Vagina (tissue), 2 donors: ENCODE results near the gene KRTAP10-8.

Source experiments
- POLR2A ChIP-seq, 2 donors: fragments of 450-650 bp; IDR thresholded peaks; one replicate each; pipeline ENCODE4 v1.6.1; 2017; ENCODE audit warnings: antibody characterized with exemption in 2 of 2, mild to moderate bottlenecking in 2 of 2, moderate library complexity in 2 of 2
- POLR2AphosphoS5 ChIP-seq, 2 donors: sonication (generic); formaldehyde crosslinking; IDR thresholded peaks; one replicate each; pipeline ENCODE4 v1.9.0; 2017; ENCODE audit warnings: antibody characterized with exemption in 2 of 2, mild to moderate bottlenecking in 2 of 2, low read depth in 1 of 2; ENCODE audit not compliant: insufficient read depth in 1 of 2
- TF ChIP-seq, protein P1 (sequence below), 3 experiments: fragments of 450-650 bp in 2 of 3; fragments of 200-600 bp in 1 of 3; sonication (generic) in 1 of 3; IDR thresholded peaks; one replicate each; pipeline ENCODE4 v1.5.1; 2017 to 2019; ENCODE audit warnings: antibody characterized with exemption in 3 of 3, mild to moderate bottlenecking in 2 of 3, moderate library complexity in 2 of 3

DNA sequence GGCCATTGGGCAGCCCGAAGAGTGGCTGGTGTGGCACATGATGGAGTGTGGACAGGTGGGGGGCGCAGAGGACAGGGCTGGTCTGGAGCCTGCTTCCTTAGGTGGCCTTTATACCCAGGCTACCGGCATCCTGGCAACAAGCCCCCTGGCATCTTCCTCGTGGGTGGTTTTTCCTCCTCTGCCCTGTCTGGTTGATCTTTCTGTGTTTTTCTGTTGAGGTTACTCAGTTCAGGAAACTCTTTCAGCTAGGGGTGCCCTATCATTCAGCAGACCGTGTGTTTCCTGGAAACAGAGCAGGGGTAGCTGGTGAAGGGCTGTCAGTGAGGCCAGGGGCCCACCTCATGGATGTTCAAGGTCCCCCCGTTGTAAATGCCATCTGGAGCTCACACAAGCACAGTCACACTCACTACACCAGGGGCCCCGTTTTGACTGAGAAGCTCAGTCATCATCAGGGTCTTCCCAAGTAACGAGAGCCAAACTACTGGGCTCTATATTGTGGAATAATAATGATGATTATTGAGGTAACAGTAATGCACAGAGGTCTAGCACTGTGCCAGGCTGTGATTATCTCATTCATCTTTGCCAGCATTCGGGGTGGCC, 42.8 kb downstream of the KRTAP10-8 start, which contains the start of gene KRTAP12-4:
- TF ChIP-seq POLR2A (IDR thresholded peaks at IDR 0.05), result no peak
- TF ChIP-seq, protein P1, sequence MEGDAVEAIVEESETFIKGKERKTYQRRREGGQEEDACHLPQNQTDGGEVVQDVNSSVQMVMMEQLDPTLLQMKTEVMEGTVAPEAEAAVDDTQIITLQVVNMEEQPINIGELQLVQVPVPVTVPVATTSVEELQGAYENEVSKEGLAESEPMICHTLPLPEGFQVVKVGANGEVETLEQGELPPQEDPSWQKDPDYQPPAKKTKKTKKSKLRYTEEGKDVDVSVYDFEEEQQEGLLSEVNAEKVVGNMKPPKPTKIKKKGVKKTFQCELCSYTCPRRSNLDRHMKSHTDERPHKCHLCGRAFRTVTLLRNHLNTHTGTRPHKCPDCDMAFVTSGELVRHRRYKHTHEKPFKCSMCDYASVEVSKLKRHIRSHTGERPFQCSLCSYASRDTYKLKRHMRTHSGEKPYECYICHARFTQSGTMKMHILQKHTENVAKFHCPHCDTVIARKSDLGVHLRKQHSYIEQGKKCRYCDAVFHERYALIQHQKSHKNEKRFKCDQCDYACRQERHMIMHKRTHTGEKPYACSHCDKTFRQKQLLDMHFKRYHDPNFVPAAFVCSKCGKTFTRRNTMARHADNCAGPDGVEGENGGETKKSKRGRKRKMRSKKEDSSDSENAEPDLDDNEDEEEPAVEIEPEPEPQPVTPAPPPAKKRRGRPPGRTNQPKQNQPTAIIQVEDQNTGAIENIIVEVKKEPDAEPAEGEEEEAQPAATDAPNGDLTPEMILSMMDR (IDR thresholded peaks at IDR 0.05), result no peak
- TF ChIP-seq POLR2AphosphoS5 (IDR thresholded peaks at IDR 0.05; ENCODE audit: insufficient read depth in 1 of 2, low read depth in 1 of 2), result no peak
